ENCODE measurements around the gene NTNG1. TPM values are rescaled to one million over a fixed set of nuclear protein-coding genes. Genes with fewer than 3 reads are reported as not detected.

The NTNG1 gene
- total RNA-seq, 1 experiment from 2014 or later = 1.5 TPM

DNA sequence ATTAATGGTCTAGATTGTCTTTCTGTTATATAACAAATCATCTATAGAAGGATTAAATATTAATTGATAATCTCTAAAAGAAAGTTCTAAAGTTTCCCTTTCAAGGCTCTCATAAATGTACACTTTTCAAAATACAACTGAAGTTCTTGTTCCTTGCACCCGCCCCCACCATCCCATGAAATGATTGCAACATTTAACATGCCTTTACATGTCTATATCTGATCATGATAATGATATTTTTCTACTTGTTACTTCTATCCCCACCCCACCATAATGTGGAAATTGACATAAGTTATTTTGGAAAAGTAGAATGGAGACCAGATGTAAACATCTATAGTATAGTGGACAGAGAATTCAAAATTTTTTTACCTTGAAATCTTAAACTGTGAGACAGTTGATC lies 186.6 kb downstream of the NTNG1 start:
- H3K9me3 Mint-ChIP-seq = no peaks in the 10 kb centered on the region

More for the DNA sequence above, 186.6 kb downstream of the NTNG1 start:
- Histone ChIP-seq H3K14ac (ENCODE audit: insufficient read depth, low read length) (no peak overlapping the region), H4K20me1 (ENCODE audit: control insufficient read depth, insufficient read depth, insufficient read length) (no peaks in the 10 kb centered on the region), H3K23ac (ENCODE audit: insufficient read length, low read depth, low read length) (no peak overlapping the region), H3K9ac (ENCODE audit: extremely low read depth, insufficient read length, low read length) (no peak overlapping the region), H3T11ph (ENCODE audit: low read length) (no peak overlapping the region), H2BK5ac (ENCODE audit: insufficient read length, low read length) (no peak overlapping the region), H2BK15ac (ENCODE audit: low read depth, low read length) (no peak overlapping the region), H3K4me1 (ENCODE audit: insufficient read depth, low read length) (no peaks in the 10 kb centered on the region; the same call in 1 of the 2 replicates), H3K27me3 (ENCODE audit: insufficient read depth, low read length) (no peaks in the 10 kb centered on the region), H3K4ac (ENCODE audit: low read depth, low read length) (no peak overlapping the region), H4K8ac (replicated peaks; ENCODE audit: insufficient read length, low read depth, low read length) (no peak overlapping the region), H4K5ac (ENCODE audit: insufficient read length, low read depth, low read length) (no peak overlapping the region), H3K79me1 (ENCODE audit: insufficient read depth, low read depth, low read length, poor library complexity, severe bottlenecking) (no peaks in the 10 kb centered on the region), H2AFZ (ENCODE audit: low read length) (no peak overlapping the region), H2BK20ac (ENCODE audit: low read depth, low read length, poor library complexity, severe bottlenecking) (no peak overlapping the region), H3K56ac (ENCODE audit: insufficient read length, low read depth, low read length) (no peak overlapping the region), H3K23me2 (ENCODE audit: insufficient read length, low read depth, low read length, poor library complexity, severe bottlenecking) (no peaks in the 10 kb centered on the region), H3K79me2 (ENCODE audit: insufficient read depth, low read length) (0 out of 2 replicates have a peak, but pooled peaks cover 2% of the 10 kb centered on the region), H2BK12ac (ENCODE audit: insufficient read length, low read depth, low read length) (no peak overlapping the region), H3K9me3 (ENCODE audit: control insufficient read depth, low read depth, low read length) (no peaks in the 10 kb centered on the region), H3K4me2 (ENCODE audit: insufficient read depth, insufficient read length, low read length) (no peak overlapping the region), H2BK120ac (ENCODE audit: low read depth, low read length, poor library complexity, severe bottlenecking) (no peak overlapping the region), H4K91ac (ENCODE audit: insufficient read length, low read depth, low read length) (no peak overlapping the region), H2AK5ac (ENCODE audit: insufficient read length, low read length) (no peak overlapping the region), H3K18ac (ENCODE audit: insufficient read length, low read depth, low read length) (no peak overlapping the region), H3K27ac (ENCODE audit: insufficient read length, low read depth, low read length) (no peak overlapping the region)
- DNase-seq = no peak
- Mint-ChIP-seq H3K4me1 (peaks cover 8% of the 10 kb centered on the region in 2 experiments), H3K27ac (no peak overlapping the region), H3K4me3 (no peak overlapping the region), H3K27me3 (ENCODE audit: low read depth) (no peaks in the 10 kb centered on the region), H3K36me3 (ENCODE audit: insufficient read depth in 1 of 3, low read depth in 3 of 3) (no peaks in the 10 kb centered on the region)
- no peak for TF ChIP-seq CTCF (conservative IDR thresholded peaks at IDR 0.05)
- WGBS (ENCODE audit: extremely low coverage, insufficient read length, low lambda C conversion rate) = no CpG with 5 or more reads among the region's 1 CpG
